Measurements from ENCODE around the gene MAP1S.

MAP1S gene, protein sequence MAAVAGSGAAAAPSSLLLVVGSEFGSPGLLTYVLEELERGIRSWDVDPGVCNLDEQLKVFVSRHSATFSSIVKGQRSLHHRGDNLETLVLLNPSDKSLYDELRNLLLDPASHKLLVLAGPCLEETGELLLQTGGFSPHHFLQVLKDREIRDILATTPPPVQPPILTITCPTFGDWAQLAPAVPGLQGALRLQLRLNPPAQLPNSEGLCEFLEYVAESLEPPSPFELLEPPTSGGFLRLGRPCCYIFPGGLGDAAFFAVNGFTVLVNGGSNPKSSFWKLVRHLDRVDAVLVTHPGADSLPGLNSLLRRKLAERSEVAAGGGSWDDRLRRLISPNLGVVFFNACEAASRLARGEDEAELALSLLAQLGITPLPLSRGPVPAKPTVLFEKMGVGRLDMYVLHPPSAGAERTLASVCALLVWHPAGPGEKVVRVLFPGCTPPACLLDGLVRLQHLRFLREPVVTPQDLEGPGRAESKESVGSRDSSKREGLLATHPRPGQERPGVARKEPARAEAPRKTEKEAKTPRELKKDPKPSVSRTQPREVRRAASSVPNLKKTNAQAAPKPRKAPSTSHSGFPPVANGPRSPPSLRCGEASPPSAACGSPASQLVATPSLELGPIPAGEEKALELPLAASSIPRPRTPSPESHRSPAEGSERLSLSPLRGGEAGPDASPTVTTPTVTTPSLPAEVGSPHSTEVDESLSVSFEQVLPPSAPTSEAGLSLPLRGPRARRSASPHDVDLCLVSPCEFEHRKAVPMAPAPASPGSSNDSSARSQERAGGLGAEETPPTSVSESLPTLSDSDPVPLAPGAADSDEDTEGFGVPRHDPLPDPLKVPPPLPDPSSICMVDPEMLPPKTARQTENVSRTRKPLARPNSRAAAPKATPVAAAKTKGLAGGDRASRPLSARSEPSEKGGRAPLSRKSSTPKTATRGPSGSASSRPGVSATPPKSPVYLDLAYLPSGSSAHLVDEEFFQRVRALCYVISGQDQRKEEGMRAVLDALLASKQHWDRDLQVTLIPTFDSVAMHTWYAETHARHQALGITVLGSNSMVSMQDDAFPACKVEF

DNA sequence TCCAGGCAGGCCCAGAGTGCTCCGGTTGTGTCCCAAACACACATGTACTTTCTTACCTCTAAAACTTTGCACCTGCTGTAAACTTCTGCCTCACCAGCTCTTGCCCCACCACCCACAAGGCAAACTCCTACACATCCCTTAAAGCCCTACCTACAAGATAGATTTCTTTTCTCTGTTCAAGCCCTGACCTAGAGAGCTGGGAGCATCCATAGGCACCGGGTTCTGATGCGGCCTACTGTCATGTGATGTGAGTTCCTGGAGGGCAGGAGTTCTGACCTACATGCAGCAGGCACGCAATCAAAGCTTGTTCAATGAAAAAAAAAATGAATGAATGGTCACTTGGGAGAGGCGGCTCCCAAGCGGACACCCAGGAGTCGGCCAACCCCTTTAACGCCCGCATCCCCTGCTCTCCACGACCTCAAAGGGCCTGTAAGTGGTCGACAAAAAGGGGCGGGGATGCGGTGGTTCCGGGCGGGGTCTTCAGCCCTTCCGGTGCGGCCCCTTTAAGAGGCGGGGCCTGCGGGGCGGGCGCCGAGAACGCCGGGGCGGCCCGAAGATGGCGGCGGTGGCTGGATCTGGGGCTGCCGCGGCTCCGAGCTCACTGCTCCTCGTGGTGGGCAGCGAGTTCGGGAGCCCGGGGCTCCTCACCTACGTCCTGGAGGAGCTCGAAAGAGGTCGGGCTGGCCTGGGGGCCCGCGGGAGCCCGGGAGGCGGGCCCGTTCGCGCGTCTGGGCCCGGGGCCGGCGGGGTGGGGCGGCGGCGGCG, at the start of gene MAP1S:
Gene MAP1S, plus strand, starts transcription at position 534 of the 765 bp plus-strand sequence. Its CDS starts 23 bp downstream, at position 557.
- DNase-seq, result no peak

DNA sequence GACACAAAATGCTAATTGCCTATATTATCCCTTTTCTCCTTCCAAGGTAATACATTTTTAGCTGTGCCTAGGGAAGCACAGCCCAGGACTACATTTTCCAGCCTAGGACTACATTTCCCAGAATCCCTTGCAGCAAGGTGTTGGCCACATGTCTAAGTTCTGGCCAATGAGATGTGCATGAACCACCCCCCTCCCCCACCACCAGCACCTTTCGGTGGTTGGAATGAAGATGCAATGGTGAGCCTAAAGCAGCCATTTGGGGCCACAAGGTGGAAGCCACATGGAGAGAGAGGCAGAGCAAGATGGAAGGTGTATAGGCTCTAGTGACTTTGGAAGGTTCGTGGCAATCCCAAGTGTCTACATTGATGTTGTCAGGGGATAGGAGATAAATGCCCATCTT, 47.4 kb upstream of the MAP1S start:
- no peak for DNase-seq

DNA sequence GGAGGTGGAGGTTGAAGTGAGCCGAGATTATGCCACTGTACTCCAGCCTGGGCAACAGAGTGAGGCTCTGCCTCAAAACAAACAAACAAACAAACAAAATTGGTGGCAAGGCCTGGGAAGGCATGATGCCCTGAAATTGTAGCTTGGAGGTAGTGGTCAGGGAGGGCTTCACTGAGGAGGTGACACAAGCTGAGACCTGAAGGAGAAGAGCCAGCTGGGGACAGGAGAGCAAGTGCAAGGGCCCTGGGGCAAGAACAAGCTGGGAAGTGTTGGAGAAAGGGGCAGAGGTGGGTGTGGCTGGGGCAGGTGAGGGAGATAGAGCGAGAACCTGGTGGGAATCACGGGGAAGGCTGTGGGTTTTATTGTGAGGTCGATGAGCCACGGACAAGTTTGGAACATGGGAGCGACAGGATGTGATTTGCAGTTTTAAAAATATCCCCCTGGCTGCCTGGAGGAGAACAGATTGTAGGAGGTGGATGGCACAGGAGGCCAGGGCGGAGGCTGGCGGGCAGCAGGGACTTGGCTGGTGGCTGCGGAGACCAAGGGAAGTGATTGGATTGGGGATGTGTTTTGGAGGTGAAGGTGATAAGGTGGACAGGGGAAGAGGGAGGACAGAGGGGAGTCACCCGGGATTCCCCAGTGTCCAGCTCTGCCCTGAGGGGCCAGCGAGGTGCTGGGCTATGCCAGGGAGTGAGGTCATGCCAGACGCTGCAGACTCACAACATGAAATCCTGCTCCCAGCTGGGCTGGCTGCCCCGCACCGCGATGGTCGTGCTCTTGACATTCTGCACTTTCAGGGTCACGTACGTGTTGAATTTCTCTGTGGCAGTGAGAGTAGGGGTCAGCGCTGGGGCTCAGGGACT, 45.1 kb upstream of the MAP1S start:
- DNase-seq, result no peak

DNA sequence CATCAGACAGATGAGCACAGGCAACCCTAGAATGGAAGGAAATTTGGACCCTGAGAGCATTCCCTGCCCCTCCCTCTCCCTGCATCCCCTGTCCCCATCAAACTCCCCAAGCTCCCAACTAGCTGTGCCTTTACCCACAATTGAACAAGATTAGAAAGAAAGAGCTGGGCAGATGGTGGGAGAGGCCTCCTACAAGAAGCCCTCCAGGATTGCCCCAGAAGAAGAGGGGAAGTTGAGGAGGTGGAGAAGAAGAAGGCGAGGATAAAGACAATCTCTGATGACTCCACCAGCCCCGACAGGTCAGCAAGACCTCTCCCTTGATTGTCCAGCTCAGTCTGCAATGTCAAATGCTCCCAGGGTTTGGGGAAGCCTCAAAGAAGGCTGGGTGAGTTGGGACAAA, 43.0 kb upstream of the MAP1S start:
- no peak for DNase-seq

DNA sequence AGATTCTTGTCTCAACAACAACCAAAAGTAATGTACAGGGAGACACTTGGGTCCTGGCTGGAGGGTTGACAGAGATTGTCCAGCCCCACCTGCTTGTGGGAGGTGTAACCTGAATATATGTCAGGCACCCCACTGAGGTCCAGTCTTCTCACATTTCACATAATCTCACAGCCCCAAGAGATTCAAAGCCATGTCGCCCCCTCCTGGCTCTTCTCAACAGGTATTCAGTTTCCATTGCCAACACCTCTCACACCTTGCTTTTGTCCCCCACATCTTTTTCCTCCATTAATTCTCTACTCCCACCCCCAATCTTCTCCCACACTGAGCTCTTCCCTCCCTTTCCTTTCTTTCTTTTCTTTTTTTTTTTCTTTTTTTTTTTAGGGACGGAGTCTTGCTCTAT, 42.3 kb upstream of the MAP1S start:
- DNase-seq, result no peak

DNA sequence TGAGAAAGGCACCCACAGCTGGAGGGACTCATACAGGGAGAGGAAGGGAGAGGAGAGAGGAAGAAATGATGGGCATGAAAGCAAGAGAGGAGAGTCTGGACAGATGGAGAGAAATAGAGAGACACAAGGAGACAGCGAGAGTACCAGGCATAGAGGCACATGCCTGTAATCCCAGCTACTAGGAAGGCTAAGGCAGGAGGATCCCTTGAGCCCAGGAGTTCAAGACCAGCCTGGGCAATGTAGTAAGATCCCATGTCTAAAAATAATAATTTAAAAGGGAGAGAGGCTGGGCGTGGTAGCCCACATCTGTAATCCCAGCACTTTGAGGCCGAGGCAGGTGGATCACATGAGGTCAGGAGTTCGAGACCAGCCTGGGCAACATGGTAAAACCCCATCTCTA, 40.4 kb upstream of the MAP1S start:
- DNase-seq, result no peak

DNA sequence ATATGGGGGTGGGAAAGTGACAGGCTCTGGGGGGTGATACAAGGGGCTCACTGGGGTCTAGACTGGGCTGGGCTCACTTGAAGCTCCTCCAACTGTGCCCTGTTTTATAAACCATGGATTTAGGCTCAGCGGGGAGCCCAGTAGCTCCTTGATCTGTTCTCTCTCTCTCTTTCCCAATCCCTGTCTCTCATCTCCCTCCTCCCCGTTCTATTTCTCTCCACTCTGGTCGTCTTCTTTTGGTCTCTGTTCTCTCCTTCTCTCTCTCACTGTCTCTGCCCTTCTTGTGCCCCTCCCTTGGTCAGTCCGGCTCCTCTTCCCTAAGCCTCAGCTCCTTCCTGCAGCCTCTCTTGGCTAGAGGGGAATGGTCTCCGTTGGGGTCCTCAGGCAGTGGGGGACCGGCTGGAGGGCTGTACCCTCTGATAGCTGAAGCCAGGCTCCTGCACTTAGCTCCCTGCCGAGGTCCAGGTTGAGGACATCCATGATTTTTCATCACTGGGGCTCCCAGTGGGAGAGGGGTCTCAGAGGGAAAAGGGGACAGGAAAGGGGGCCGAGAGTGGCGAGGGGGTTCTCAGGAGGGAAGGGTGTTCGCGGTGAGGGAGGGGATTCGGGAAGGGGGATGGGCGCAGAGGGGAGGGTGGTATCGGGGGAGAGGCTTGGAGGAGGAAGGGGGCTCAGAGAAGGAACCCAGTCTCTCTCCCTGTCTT, 39.6 kb upstream of the MAP1S start:
- DNase-seq, result no peak

DNA sequence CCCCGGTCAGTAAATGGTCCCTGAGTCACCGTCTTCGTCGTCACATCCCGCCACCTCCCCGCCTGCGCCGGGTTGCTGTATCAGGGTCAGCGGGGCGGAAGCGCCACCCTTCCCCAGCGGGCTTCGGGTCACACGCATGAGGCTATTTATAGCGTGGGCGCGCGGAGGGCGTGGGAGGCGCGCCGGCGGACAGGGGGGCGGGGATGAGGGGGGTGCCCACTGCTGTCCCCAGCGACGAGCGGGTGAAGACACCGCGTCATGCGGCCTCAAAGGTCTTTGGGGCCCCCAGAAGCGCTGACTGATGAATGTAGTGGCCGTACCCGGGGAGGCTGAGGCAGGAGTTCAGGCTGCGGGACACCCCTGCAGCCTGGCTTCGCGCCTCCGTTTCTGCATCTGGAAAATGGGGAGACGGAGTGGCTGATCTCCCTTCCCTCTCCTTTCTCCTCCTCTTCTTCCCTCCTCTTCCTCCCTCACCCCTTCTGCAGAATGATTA, 39.0 kb upstream of the MAP1S start:
- no peak for DNase-seq

DNA sequence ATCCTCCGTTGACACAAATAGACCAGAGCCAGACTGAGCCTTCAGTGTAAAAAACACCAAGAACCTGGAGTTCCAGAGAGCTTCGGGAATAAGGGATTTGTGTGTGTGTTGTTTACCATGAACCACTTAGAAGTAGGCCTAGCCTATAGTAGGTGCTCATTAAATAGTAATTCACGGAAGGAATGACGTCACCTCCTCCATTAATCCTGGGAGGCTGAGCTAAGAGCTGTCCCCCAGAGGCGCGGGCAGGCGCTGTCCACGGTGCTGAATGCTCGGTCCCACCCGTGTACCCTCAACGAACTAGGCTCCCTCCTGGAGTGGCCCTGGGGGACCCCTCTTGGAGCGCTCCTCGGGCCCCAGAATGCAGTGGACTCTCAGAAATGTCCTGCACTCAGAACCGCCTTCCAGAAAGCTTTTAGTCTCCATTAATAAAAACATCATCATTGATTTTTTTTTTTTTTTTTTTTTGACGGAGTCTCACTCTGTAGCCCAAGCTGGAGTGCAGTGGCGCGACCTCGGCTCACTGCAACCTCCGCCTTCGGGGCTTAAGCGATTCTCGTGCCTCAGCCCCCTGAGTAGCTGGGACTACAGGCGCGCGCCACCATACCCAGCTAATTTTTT, 37.7 kb upstream of the MAP1S start:
- DNase-seq, result no peak

DNA sequence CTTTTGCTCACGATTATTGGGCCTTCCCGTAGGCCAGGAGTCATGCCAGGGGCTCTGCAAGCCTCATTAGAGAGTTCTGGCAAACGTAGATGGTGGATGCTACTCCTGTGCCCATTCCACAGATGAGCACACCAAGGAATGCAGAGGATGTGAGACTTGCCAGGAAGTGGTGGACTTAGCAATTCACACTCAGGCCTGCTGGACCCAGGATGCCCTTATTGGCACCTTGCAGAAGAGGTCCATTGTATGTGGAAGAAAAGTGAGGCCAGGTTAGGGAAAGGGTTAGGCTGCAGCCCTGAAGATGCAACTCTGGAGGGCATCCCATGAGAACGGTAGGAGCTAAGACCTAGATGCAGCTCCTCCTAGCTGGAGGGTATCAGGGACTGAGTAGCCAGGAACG, 37.0 kb upstream of the MAP1S start:
- no peak for DNase-seq

DNA sequence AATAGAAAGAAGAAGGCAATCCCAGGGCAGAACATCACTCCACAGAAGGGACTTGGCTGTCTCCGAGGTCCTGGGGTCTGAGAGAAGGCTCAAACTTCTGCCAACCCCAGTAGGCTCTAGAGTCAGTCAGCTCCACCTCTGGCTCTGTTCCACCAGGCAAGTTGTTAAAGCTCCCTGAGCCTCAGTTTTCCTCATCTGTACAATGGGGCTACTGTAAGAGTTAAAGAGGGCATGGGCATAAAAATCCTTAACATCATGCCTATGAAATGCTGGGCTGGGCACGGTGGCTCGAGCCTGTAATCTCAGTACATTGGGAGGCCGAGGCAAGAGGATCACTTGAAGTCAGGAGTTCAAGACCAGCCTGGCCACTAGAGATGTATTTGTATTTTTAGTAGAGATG, 36.2 kb upstream of the MAP1S start:
- DNase-seq, result no peak

DNA sequence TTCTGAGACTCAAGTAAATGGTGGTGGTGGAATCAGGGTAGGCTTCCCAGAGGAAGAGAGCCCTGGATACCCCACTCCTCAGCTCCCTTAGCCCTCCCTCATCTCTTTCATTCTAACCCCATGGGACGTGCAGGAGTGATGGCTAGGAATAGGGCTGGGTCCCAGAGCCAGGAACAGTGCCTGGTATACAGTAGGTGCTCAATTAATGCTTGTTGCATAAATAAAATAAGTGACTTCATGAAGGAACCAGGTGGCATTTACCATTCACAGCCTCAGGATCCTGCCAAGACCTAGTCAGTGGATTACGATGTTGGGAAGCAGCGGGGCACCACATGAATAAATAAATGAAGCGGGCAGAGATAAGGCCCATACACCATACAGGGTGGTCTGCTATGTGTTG, 35.0 kb upstream of the MAP1S start:
- DNase-seq, result no peak

DNA sequence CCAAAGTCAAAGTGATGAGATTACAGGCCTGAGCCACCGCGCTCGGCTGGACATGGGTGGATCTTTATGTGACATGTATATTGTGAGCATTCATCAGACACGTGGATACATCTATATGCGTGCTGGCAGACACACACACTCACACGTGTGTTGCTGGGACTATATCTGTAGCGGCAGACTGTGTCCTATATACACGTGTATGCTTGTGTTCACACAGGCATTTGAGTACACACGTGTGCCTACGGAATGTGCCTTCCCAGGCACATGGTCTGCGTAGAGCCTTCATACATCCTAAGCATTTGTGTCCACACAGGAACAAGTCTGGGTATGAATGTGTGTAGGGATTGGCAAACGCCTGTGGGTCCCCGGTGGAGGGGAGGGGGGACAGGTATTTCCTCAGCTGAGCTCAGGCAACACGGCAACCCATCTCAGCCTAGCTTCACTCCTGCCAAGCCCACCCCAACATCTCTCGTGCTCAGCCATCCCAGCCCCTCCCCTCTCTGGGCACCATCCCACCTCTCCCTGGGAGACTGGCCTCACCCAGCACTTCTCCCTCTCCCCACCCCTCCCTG, 33.7 kb upstream of the MAP1S start:
- DNase-seq, result no peak

DNA sequence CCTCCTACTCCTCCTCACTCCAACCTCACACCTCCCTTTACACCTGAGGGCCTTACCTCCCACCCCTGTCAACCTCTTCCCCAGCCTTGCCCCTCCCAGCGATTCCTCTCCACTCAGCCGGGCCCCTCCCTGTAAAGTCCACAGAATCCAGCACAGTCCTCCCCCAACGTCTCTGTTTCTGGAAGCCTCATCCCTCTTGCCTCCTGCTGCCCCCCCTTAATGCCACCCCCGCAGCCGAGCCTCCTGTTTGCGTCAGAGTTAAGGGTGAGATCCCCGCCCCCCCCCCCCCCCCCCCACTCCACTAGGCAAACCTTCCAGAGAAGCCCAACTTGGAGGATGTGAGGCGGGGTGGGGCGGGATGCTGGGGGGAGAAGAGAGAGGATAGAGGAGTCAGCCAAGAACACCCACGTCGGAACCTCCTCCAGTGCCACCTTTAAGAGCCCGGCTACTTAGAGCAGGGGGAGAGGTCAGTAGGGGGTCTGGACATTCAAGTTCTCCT, 33.2 kb upstream of the MAP1S start:
- DNase-seq, result no peak

DNA sequence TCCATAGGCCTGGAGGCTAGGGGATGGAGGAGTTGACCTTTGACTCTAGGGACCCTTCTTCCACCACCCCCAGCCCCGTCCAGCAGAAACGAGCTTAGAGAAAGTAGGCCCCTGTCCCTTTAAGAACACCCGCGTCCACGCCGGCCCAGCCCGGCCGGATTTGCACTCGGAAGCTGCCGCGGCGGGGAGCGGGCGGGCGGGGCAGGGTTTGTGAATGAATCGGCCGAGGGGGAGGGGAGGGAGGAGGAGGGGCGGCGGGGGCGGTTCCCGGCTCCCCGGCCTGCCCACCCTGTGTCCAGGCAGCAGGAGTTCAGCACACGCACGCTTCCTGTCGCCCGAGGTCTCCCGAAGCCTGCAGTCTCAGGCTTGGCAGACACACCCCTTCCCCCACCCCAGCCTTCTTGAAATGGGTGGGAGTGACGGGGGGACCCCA, 32.7 kb upstream of the MAP1S start:
- DNase-seq, result no peak

DNA sequence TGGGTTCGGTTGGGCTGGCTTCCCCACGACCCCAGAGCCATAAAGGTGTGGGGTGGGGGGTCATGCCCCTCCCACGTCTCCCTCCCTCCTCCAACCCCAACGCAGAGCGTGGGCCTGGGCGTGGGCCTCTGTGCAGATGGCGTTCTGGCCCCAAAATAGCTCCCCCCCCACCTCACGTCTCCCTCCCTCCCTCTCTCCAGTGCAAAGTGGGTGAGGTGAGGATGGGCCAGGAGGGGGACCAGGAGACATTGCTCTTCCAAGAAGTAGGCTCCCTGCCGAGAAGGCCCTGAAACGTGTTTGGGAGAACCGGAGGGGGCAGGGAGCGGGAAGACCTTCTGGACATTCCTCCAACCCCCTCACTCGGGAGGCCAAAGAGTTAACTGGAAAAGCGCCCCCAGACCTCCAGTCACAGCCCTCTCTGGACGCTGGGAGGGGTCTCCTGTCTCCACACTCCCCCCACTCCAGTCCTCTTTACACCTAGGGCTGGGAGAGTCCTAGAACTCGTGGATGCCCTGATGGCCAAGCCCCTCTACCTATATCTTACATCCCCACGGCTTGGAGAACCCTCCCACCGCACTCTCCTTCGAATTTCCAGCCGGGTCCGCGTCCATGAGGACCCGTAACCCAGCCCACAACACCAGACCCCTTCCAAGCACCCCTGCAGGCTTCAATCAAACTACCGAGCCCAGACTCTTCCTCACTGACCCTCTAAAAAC, 32.0 kb upstream of the MAP1S start:
- no peak for DNase-seq

DNA sequence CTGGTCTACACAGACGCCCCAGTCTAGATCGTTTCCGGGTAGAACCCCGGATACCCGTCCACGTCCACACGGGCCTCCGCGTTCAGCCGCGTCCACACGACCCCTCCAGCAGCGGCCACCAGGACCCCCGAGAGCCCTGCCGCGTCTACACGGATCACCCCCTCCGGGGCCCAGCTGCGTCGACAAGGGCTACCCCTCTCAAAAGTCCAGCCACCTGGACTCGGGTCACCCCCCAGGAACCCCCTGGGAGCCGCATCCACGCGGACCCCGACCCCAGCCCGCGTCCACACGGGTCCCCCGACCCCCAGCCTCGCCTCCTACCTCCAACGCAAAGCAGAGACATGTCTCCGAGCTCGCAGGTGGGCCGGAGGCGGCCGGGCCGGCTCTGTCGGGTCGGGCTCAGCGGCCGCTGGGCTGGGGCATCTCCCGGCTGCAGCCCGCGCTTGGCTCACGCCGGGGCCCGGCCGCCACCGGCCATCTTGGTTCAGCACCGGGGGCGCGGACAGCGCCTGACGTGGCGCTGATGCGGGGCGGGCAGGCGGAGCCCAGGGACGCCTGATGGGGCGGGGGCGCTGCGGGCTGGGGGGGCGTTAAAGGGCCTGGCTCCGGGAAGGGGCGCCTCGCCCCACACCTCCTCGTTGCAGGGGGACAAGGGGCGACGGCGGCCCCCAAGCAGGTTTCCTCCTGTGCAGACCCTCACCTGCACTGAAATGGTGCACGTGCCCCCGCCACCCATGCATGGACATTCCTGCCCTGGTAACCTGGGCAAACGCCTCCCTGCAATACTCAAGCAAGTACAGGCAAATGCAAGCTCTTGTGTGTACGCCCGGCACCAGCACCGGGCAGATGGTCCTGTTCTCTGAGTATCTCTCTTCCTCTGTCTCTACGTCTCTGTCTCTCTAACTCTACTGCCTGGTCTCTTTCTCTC, 31.2 kb upstream of the MAP1S start, which contains the start of gene UNC13A:
Gene UNC13A, minus strand, starts transcription at position 498 of the 928 bp plus-strand sequence. Its CDS starts 155 bp downstream, at position 343.
- no peak for DNase-seq
